Activated CD4-positive, alpha-beta T cell treated with anti-CD3 and anti-CD28 coated beads, Interleukin-2, amount 50 U/mL, for 1 hour (primary cell): ENCODE data around the gene SEC61A2.
A peak's percentile ranks its signal among the peaks of the same experiment; 100 is the strongest.

ENCODE experiments used
- DNase-seq: peaks from one replicate; pipeline ENCODE4 v3.0.0-alpha.2; 2020

The SEC61A2 gene

DNA sequence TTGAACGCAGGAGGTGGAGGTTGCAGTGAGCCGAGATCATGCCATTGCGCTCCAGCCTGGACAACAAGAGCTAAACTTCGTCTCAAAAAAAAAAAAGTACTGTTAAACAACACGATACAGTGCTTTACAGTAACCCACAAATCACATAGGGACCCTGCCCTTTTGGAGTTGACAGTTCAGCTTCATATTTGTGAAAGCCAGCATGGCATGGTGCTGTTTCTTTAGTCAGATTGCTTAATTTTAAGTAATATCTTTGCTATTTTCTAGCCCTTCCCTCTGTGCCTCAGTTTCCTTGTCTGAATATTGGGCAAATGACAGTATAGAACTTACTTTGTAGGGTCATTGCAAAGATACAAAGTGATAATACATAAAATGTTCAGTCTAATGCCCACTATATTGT is 71.4 kb downstream of the SEC61A2 start:
- no peak for DNase-seq

DNA sequence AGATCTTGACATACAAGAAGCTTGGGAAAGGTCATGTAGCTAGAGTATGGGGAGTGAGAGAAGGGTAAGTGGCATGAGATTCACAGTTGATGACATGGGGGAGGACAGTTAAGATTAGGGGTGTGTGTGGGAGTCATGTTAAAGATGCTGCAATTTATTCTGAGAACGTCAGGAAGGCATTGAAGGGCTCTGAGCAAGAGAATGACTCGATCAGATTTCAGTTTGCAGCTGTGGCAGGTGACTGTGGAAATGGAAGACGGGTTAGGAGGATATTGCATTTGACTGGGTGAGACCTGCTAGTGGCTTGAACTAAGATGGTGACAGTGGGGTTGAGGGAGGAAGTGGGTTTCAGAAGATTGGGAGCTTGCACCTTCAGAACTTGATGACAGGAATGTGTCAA is 72.1 kb downstream of the SEC61A2 start:
- DNase-seq = no peak

DNA sequence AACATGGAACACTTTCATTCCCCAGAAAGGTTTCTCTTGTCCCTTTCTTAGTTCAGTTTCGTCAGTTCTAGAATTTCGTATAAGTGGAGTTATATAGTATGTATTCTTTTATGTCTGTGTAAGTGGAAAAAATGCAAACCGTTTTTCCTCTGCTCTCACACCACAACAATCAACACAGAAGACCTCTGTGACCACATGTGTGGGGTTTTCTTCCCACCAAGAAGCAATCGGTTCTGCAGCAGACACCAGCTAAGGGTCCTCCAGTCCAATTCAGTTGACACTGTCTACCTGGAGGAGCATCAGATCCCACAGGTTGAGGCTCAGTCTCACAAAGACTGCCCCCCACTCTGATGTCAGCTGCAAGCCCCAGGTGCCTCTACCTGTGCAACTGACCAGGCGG is 72.7 kb downstream of the SEC61A2 start:
- DNase-seq = no peak

- DNase-seq = no peak
Observed at GRCh38 chr10:12205082-12205481, 75.6 kb downstream of the SEC61A2 start.

- no peak for DNase-seq
Observed at GRCh38 chr10:12207114-12207513, 77.6 kb downstream of the SEC61A2 start.

DNA sequence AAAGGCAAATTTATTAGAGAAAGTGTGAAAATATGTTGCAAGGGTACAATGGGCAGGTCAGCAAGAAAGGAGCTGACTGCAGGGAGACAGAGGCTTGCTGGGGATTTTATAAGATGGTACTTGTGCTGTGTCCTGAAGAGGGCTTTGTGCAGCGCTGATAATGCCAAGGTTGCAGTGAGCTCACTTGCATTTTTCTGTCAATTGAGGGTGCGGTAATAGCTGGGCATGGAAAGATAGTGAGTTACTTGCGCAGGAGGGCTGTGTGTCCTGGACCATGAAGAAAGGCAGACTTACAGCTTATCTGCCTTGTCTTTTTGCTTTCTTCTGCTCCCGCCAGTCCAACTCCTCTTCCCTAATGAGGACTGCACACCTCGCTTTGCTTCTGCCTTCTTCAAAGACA is 79.0 kb downstream of the SEC61A2 start:
- DNase-seq = no peak

DNA sequence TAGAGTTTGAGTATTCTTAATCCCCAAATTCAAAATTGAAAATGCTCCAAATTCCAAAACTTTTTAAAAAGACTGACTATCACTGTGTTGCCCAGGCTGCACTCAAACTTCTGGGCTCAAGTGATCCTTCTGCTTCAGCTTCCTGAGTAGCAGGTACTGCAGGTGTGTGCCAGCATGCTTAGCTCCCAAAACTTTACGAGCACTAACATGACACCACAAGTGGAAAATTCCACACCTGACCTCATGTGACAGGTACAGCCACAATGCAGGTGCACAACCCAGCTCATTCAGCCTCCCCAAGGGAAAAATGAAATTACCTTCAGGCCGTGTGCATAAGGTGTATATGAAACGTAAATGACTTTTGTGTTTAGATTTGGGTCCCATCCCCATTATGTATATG is 83.0 kb downstream of the SEC61A2 start:
- no peak for DNase-seq

- no peak for DNase-seq
Observed at GRCh38 chr10:12213621-12214020, 84.1 kb downstream of the SEC61A2 start.

- no peak for DNase-seq
Observed at GRCh38 chr10:12214093-12214492, 84.6 kb downstream of the SEC61A2 start.

- peak; percentile 31 for DNase-seq
Observed at GRCh38 chr10:12214763-12215218, 85.3 kb downstream of the SEC61A2 start.
